NCI-H2227 treated with DMSO at 0.1 percent for 48 hours (cell line): ENCODE measurements around the gene DPP7.
A peak's percentile ranks its signal among the peaks of the same experiment; 100 is the strongest.
"Not testable (repeated sequence)": the region's sequence is repeated elsewhere in the genome, so short reads cannot be mapped to it uniquely, and the experiment has no call there.

ENCODE experiments used
- DNase-seq: peaks from one replicate; lab custom pipeline; 2025; lab: John Stamatoyannopoulos, UW

DPP7 gene

GRCh38 chr9:137070906-137071275 is 43.6 kb downstream of the DPP7 start:
- no peak for DNase-seq

- peak; percentile 74 for DNase-seq
Measured at GRCh38 chr9:137070201-137070905, 44.2 kb downstream of the DPP7 start, which contains the start of gene SAPCD2. Gene SAPCD2 (minus strand): TSS chr9:137070557. CDS start chr9:137070460, 97 bp downstream.

GRCh38 chr9:137069508-137070091 is 44.9 kb downstream of the DPP7 start:
- no peak for DNase-seq

DNA sequence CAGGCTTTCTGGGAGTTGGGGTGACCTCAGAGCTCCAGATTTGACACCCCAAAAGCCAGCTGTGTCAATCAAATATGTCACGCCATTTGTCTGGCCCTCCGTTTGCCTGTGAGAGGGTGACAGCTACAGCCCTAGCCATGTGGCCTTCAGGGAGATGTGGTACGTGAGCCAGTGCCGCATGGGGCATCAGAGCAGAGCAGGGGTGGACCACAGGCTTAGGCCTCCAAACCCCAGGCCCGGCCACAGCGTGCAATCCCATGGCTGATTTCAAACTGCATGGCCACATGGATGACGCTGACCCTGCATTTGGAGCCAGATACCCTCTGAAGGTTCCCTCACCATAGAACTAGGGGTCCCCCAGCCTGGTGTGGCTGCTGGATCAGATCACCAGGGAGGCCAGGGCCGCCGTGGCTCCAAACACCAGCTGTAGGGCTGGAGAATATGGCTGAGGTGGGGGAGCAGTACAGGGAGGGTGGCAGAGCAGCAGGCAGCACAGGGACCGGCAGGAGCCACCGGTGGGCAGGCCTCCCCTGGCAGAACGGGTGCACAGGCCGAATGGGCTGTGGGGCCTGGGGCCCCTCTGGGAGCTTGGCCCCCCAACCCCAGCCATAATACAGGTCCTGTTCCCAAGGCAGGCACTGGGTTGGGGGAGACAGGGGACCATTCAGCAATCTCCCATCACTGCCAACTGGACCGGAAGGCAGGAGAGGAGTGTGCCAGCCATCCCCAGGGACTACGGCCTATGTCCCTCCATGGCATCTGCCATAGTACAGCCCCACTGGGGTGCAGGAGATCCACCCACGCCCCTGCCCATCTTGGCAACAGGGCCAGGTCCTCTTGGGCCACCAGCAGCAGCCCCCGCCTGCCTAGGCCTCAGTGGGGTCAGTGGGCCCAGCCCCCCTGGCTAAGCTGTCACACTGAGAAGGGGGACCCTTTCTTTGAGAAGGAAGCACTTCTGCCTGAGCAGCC is 45.7 kb downstream of the DPP7 start:
- DNase-seq = no peak

DNA sequence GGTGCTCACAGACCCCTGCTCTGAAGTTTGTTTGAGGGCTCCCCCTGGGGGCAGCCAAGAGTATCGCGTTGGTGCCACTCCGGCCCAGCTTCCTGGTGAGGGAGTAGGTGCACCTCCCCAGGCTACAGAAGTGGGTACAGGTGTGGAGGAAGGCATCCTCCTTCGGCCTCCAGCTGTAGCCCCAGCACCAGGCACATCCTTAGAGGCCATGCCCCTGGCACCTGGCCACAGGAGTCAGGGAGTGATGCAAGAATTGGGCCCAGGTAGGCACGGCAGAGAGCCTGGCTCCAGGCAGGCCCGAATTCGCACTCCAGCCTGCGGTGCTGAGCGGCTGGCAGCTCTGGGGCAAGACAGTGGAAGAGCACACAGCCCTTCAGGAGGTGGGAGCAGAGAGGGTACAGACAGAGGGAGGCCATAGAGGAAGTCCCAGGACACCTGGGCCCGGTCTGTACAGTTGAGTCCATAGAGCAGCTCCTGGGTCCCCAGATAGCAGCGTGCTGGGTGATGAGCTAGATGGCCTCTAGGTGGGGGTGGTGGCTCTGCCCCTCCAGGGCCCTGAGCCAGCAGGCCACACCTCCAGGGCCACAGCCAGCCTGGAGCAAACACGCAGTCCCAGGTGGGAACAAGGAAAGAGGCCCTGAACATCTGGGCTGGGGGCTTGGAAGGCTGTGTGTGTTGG is 46.5 kb downstream of the DPP7 start:
- peak; percentile 8 for DNase-seq

GRCh38 chr9:137066096-137066861 is 48.3 kb downstream of the DPP7 start:
- DNase-seq = no peak

DNA sequence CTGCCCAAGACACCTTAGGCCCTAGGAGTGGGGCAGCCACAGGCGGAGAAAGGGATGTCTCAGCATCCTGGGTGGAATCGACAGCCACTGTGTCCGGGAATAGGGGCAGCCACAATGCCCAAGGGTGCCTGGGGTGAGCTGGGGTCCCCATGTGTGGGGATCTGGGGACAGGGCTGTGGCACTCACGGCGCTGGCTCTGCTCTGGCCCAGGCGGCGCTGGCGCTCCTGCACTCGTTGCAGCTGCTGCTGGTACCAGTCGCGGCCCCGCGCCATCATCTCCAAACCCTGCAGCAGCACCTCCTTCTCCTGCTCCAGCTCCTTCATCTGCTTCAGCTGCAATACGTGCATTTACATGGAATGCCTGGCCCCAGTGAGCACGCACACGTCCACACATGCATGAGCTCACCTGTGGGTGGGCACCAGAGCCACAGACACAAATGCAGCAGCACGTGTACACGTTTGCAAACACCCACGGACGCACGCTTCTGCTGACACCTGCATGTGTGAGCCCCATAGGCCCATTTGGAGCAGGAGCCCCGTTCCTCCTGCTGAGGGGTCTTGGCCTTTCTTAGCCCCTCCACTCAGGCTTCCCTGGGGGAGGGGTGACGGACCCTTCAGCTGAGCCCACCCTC is 49.1 kb downstream of the DPP7 start:
- DNase-seq = no peak

DNA sequence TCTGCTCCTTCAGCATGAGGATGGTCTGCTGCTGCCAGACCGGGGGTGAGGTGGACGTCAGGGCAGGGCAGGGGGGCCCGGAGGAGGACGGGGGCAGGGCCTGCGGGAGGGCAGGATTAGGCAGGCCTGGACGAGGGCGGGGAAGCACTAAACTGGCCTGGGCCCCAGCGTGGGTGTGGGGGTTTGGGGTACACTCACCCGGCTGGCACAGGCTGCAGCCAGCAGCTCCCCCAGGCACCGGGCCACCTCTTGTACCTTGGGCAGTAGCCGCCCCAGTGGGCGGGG is 49.7 kb downstream of the DPP7 start:
- no peak for DNase-seq

DNA sequence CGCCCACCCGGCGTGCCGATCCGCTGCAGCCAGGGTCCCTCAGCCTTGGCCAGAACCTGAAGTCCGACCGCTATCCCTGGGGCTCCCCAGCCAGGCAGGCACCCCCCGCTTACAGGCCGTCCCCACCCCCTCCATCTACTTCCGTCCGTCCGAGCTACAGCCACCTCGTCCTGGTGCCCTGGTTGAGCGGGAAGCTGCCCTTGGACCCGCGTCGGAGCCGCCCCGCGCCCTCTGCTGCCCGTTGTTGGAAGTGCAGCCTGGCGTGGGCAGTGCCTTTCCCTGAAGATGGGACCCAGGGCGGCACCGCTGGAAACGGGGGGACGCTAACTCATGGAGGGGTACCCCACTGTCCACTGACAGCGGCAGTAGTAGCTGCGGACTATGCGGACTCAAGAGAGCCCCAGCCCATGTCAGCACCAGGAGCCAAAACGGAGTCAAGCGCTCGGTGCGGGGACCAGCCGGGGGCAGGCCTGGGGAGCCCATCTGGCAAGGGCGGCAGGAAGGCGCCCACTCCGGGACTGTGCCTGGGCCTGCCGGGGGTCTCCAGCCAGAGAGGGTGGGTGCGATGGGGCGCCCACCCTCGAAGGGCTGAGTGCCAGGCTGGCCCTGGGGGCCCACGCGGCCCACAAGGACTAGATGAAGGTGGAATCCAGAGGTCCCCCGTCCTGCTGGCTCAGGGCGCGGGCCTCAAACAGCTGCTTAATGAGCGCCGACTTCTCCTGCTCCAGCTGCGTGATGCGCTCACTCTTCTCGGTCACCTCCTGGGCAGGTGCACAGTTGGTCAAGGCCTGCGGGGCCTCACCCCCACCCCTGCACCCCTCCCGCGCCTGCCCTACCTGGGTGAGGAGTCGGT is 50.3 kb downstream of the DPP7 start:
- no peak for DNase-seq

GRCh38 chr9:137063311-137064026 is 51.1 kb downstream of the DPP7 start:
- DNase-seq = no peak

DNA sequence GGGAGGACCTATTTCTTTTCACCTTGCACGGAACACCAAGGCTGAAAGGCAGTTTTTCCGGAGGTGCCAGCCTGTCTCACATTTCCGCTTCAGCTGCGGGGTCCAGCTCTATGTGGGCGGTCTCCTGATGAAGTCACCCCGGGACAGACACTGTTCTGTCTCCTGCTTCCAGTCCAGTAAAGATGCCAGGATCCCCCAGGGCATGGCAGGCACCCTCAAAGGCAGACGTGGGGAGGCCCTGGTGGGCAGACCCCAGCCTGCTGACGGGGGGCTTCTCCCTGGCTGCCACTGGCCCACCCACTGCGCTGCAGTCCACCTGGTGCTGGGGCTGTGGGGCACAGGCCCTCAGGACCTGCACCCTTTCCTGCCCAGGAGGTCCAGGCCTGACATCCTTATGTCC is 51.7 kb downstream of the DPP7 start:
- DNase-seq = not testable (repeated sequence)

DNA sequence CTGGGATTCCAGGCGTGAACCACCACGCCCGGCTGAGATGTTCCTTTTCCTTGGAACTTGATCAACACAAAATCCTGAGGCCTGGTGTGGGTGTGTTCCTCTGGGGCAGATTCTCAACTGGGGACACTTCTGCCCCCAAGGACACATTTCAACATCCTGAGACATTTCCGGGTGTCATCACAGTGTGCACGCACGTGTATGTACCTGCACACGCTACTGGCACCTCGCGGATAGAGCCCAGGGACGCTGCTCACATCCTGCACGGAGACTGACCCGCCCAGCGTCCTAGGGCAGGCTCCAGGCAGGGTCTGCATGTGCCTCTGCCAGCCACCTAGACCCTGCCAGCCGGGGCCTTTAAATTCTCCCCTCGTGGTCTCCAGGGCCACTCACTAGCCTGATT is 52.1 kb downstream of the DPP7 start:
- no peak for DNase-seq
